Activated CD4-positive, alpha-beta T cell treated with anti-CD3 and anti-CD28 coated beads, Interleukin-2, amount 10 ng/mL, durations not matched to agents 7 days and 5 days (primary cell): ENCODE data around the gene SEMA3A. TPM values are rescaled to one million over a fixed set of nuclear protein-coding genes. Genes with fewer than 3 reads are reported as not detected.
"Not testable (repeated sequence)": the region's sequence is repeated elsewhere in the genome, so short reads cannot be mapped to it uniquely, and the experiment has no call there.

Experiments used
- CTCF ChIA-PET: fragments of 350-600 bp; sonication (Branson Sonifier 250); formaldehyde crosslinking; loops from one replicate; lab custom pipeline; 2021; ENCODE audit warnings: antibody characterized with exemption; lab: Charles Lee
- POLR2A ChIA-PET: fragments of 350-600 bp; sonication (Branson Sonifier 250); formaldehyde crosslinking; loops from one replicate; lab custom pipeline; 2021; ENCODE audit warnings: antibody characterized with exemption; lab: Charles Lee
- DNase-seq: peaks from one replicate; pipeline ENCODE4 v3.0.0-alpha.2; 2020
- H3K27ac Mint-ChIP-seq: one replicate; pipeline ENCODE4 v1.8.0; 2021; ENCODE audit warnings: mild to moderate bottlenecking, moderate library complexity, mixed read lengths
- H3K27me3 Mint-ChIP-seq: one replicate; pipeline ENCODE4 v1.8.0; 2021; ENCODE audit warnings: mixed read lengths
- H3K36me3 Mint-ChIP-seq: one replicate; pipeline ENCODE4 v1.8.0; 2021; ENCODE audit warnings: low read depth, mixed read lengths
- H3K4me1 Mint-ChIP-seq: one replicate; pipeline ENCODE4 v1.8.0; 2021; ENCODE audit warnings: mixed read lengths
- H3K4me3 Mint-ChIP-seq: one replicate; pipeline ENCODE4 v1.8.0; 2021; ENCODE audit warnings: mild to moderate bottlenecking, moderate library complexity, mixed read lengths
- H3K9me3 Mint-ChIP-seq: one replicate; pipeline ENCODE4 v1.8.0; 2021; ENCODE audit warnings: mixed read lengths
- total RNA-seq, 2 experiments: library from RNA; stranded (reverse); gene quantifications; one replicate each; pipeline ENCODE4 v1.2.3, GENCODE V29; 2021

Gene SEMA3A
- total RNA-seq, 2 experiments from 2014 or later: 1.3 to 1.4 TPM

GRCh38 chr7:84057576-84057975 is 137.0 kb downstream of the SEMA3A start:
- Mint-ChIP-seq H3K36me3 (no peaks in the 10 kb centered on the region), H3K4me3 (no peak overlapping the region), H3K4me1 (peaks cover 21% of the 10 kb centered on the region), H3K9me3 (no peaks in the 10 kb centered on the region), H3K27me3 (no peaks in the 10 kb centered on the region), H3K27ac (no peak overlapping the region)
- ChIA-PET CTCF (no interaction called here), POLR2A (no interaction called here)
- no peak for DNase-seq

DNA sequence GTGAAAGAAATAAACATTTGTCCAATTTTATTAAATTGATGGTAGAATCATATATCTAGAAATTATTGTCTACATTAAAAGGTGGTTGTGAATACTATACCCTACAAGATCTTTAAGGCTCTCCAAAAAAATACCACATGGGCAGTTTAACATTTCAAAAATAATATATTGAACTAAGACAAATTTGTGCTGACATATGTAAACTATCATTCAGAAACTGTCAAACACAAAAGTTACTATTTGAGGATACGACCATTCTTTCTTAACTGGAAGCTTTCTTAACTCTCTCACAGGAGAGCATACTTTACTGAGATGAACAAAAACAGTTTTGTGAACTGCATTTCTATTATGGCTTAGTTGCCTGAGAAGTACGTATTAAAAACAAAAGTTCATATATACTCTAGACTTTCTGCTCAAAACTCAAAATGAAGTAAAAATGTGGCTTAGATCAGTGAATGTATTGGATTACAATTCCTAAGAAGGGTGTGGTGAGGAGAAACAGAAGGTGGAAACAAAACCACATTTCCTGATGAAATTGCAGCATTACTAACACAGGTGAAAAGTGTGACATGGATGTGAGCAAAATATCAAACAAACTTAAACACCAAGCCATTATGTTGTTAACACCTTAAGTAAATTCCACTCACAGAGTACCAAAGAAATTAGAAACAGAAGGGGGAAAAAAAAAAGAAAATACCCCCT is 138.5 kb downstream of the SEMA3A start:
- POLR2A ChIA-PET: no interaction called here
- Mint-ChIP-seq H3K4me1 (peaks cover 19% of the 10 kb centered on the region), H3K27me3 (no peaks in the 10 kb centered on the region), H3K36me3 (no peaks in the 10 kb centered on the region), H3K9me3 (no peaks in the 10 kb centered on the region), H3K27ac (no peak overlapping the region), H3K4me3 (no peak overlapping the region)
- CTCF ChIA-PET: no interaction called here
- DNase-seq: no peak

DNA sequence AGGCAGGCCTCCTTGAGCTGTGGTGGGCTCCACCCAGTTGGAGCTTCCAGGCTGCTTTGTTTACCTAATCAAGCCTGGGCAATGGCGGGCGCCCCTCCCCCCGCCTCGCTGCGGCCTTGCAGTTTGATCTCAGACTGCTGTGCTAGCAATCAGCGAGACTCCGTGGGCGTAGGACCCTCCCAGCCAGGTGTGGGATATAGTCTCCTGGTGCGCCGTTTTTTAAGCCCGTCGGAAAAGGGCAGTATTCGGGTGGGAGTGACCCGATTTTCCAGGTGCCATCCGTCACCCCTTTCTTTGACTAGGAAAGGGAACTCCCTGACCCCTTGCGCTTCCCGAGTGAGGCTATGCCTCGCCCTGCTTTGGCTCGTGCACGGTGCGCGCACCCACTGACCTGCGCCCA is 139.4 kb downstream of the SEMA3A start:
- H3K4me3 Mint-ChIP-seq, H3K27me3 Mint-ChIP-seq, H3K36me3 Mint-ChIP-seq, H3K9me3 Mint-ChIP-seq, H3K27ac Mint-ChIP-seq, DNase-seq, CTCF ChIA-PET, POLR2A ChIA-PET: not testable (repeated sequence)
- peaks cover 12% of the 10 kb centered on the region for H3K4me1 Mint-ChIP-seq

DNA sequence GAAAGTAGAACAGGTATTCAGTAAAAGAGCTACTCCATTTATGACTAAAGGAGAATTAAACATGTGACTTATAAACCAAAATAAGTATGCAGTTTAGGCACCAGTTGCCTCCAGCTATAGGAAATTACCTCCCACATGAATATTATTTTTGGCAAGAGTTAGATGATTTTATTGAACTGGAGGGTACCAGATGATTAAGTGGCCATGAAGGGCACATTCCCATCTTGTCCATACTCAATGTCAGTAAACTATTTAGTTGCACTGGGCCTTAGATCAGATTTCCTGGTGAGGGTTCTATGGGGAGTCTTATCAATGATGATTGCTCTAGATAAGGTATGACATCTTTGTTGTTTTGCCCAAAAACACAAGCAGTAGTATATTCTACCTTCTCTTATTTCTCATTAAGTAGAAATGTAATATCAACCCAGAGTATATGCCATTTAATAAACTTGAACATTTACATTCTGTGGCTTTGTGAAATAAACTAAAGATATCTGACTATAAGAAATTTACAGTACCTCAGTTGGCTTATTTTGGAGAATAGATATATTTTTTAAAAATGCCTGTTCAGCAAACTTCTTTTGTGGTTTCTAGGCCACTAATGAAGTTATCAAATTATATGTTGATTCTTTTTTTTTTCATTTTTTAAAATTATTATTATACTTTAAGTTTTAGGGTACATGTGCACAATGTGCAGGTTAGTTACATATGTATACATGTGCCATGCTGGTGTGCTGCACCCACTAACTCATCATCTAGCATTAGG is 145.3 kb downstream of the SEMA3A start:
- Mint-ChIP-seq H3K27me3 (peaks cover 2% of the 10 kb centered on the region), H3K36me3 (no peaks in the 10 kb centered on the region), H3K4me3 (no peak overlapping the region), H3K27ac (no peak overlapping the region), H3K4me1 (no peaks in the 10 kb centered on the region), H3K9me3 (no peaks in the 10 kb centered on the region)
- CTCF ChIA-PET: no interaction called here
- DNase-seq: no peak
- POLR2A ChIA-PET: no interaction called here

DNA sequence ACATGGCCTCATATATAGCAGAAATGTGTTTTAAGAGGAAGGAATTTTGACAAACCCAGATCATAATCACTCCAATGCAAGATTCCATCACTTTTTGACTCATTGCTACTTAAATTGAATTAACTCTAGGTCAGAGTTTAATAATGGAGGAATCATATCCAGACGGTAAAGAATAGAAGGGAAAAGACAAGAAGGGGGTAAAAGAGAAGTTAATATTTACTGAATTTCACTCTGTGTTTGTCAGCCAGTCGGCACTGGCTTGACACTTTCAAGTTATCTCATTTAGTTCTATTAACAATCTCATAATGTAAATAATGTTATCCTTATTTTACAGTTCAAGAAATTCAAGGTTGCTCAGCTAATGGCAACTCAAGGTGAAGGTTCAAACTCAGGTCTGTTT is 147.5 kb downstream of the SEMA3A start:
- DNase-seq: no peak
- Mint-ChIP-seq H3K4me3 (no peak overlapping the region), H3K36me3 (no peaks in the 10 kb centered on the region), H3K27ac (no peak overlapping the region), H3K27me3 (peaks cover 2% of the 10 kb centered on the region), H3K4me1 (no peaks in the 10 kb centered on the region), H3K9me3 (no peaks in the 10 kb centered on the region)
- CTCF ChIA-PET: no interaction called here
- POLR2A ChIA-PET: no interaction called here

- peaks cover 2% of the 10 kb centered on the region for H3K27me3 Mint-ChIP-seq
- no peak overlapping the region for H3K27ac Mint-ChIP-seq
- no peak for DNase-seq
- no peak overlapping the region for H3K4me3 Mint-ChIP-seq
- CTCF ChIA-PET: no interaction called here
- no peaks in the 10 kb centered on the region for H3K9me3 Mint-ChIP-seq
- no peaks in the 10 kb centered on the region for H3K36me3 Mint-ChIP-seq
- no peaks in the 10 kb centered on the region for H3K4me1 Mint-ChIP-seq
- POLR2A ChIA-PET: no interaction called here
These were observed 149.8 kb downstream of the SEMA3A start for GRCh38 chr7:84044834-84045233.

GRCh38 chr7:84043661-84044191 is 150.9 kb downstream of the SEMA3A start:
- no peaks in the 10 kb centered on the region for H3K9me3 Mint-ChIP-seq
- ChIA-PET POLR2A (no interaction called here), CTCF (no interaction called here)
- peaks cover 2% of the 10 kb centered on the region for H3K27me3 Mint-ChIP-seq
- no peak for DNase-seq
- H3K4me3 Mint-ChIP-seq: no peak overlapping the region
- H3K27ac Mint-ChIP-seq: no peak overlapping the region
- no peaks in the 10 kb centered on the region for H3K4me1 Mint-ChIP-seq
- no peaks in the 10 kb centered on the region for H3K36me3 Mint-ChIP-seq

DNA sequence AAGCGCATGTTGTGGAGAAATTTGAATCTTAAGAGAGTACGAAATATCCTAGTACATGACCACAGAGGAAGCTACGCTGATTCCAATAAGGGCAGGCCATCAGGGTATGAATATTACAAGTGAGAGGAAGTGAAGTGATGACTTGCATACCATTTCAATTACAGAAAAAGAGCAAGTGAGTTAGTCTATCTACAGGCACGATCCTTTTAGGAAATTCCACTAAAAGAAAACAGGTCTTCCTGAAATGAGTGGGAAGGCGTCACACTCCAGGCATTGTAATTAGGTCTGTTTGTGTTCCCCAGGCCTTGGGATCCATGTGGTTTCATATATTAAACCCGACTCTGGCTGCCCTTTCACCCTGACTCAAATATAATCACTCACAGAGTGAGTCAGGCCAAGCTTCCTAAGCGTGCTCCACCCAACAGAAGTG is 152.5 kb downstream of the SEMA3A start:
- Mint-ChIP-seq H3K4me1 (no peaks in the 10 kb centered on the region), H3K9me3 (no peaks in the 10 kb centered on the region), H3K27ac (no peak overlapping the region), H3K27me3 (peaks cover 2% of the 10 kb centered on the region), H3K4me3 (no peak overlapping the region), H3K36me3 (no peaks in the 10 kb centered on the region)
- ChIA-PET CTCF (no interaction called here), POLR2A (no interaction called here)
- DNase-seq: no peak

DNA sequence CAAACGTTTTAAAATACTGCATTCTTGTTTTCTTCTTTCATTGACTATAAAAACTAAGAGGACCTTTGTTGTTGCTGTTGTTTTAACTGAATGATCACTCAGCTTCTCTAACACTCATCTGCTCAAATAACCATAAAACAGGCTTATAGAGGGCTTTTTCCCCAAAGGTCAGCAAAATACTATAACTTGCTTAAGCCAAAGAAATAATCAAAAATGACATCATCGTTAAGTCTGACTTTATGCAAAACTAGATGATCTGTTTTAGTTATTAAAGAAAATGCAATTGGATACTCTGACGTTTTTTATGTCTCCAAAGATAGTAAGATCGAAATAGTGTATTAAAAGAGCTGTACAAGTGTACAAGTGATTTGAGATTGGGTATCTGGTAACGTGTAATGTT is 152.9 kb downstream of the SEMA3A start:
- DNase-seq: no peak
- POLR2A ChIA-PET: no interaction called here
- no peaks in the 10 kb centered on the region for H3K36me3 Mint-ChIP-seq

DNA sequence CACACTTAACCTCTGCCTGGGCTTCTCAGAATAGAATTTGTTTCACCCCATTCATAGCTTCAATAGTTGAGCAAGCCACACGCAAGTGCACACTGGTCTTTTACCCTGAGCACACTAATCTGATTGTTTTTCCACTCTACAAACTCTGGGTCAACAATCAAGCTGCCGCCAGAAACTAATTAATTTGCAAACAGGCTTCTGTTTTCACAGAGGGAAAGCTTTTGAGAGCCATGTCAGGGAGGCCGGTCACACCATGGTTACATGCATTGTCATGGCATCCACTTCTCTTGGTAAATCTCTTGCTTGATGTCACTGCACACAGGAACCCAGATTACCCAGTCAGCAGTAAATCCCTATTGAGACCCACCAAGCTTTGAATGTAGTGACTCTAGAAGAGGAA is 154.2 kb downstream of the SEMA3A start:
- ChIA-PET POLR2A (no interaction called here), CTCF (no interaction called here)
- Mint-ChIP-seq H3K4me3 (no peak overlapping the region), H3K9me3 (no peaks in the 10 kb centered on the region), H3K27ac (no peak overlapping the region), H3K27me3 (no peaks in the 10 kb centered on the region), H3K36me3 (no peaks in the 10 kb centered on the region), H3K4me1 (no peaks in the 10 kb centered on the region)
- DNase-seq: no peak

More for the DNA sequence above, 152.9 kb downstream of the SEMA3A start:
- H3K27me3 Mint-ChIP-seq: peaks cover 2% of the 10 kb centered on the region
- no peak overlapping the region for H3K27ac Mint-ChIP-seq
- no peaks in the 10 kb centered on the region for H3K4me1 Mint-ChIP-seq
- H3K9me3 Mint-ChIP-seq: no peaks in the 10 kb centered on the region
- CTCF ChIA-PET: no interaction called here
- no peak overlapping the region for H3K4me3 Mint-ChIP-seq

DNA sequence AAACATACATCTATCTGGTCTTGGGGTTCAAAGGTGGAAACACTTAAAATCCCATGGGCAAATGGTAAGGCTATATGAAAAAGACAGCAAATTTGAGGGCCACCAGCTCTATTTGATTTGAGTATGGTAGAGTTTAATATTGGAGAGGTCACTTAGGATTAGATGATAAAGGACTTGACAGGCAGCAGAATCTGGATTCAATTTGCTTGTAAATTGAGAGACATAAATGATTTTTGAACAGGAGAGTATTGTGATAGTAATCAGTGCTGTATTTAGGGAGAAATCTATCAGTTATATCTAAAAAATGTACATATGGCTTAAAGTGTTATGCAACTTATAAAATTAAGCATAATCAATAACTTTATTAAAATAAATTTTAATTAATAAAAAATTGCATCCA is 155.2 kb downstream of the SEMA3A start:
- no peak overlapping the region for H3K4me3 Mint-ChIP-seq
- H3K4me1 Mint-ChIP-seq: no peaks in the 10 kb centered on the region
- ChIA-PET CTCF (no interaction called here), POLR2A (no interaction called here)
- H3K9me3 Mint-ChIP-seq: no peaks in the 10 kb centered on the region
- DNase-seq: no peak
- no peaks in the 10 kb centered on the region for H3K27me3 Mint-ChIP-seq
- no peak overlapping the region for H3K27ac Mint-ChIP-seq
- no peaks in the 10 kb centered on the region for H3K36me3 Mint-ChIP-seq

GRCh38 chr7:84027678-84028077 is 166.9 kb downstream of the SEMA3A start:
- H3K4me1 Mint-ChIP-seq: no peaks in the 10 kb centered on the region
- H3K27me3 Mint-ChIP-seq: no peaks in the 10 kb centered on the region
- no peak overlapping the region for H3K4me3 Mint-ChIP-seq
- POLR2A ChIA-PET: no interaction called here
- H3K36me3 Mint-ChIP-seq: no peaks in the 10 kb centered on the region
- H3K27ac Mint-ChIP-seq: no peak overlapping the region
- no peak for DNase-seq
- H3K9me3 Mint-ChIP-seq: no peaks in the 10 kb centered on the region
- CTCF ChIA-PET: no interaction called here

DNA sequence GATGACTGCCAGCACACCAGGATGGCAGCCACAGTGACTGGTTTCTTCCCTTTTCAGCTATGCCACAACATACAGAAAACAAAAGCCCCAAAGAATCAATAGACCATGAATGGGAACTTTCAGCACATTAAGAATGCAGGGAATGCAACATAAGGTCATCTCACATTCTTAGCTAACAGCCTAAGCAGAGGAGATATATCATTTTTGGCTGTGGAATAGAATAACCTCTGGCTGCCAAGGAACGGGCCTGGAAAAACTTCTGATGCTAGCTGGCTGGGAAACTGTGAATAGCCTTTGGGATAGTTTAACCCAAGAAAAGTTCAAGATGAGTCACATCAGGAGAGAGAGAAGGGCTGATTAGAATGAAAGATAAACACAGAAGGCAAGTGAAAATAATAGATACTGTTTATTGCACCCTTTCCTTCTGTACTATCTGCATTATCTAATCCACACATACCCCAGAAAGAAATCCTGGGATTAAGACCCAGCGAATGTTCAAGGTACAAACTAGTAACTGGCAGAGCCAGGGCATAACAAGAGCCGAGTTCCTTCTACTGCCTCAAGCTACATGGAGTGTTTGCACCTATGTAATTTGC is 169.2 kb downstream of the SEMA3A start:
- H3K9me3 Mint-ChIP-seq: no peaks in the 10 kb centered on the region
- H3K4me1 Mint-ChIP-seq: no peaks in the 10 kb centered on the region
- CTCF ChIA-PET: no interaction called here
- no peak for DNase-seq
- H3K27me3 Mint-ChIP-seq: no peaks in the 10 kb centered on the region
- H3K27ac Mint-ChIP-seq: no peak overlapping the region
- no peaks in the 10 kb centered on the region for H3K36me3 Mint-ChIP-seq
- POLR2A ChIA-PET: no interaction called here
- no peak overlapping the region for H3K4me3 Mint-ChIP-seq
